ENCODE data around the gene COL16A1. TPM values are rescaled to one million over a fixed set of nuclear protein-coding genes. Genes with fewer than 3 reads are reported as not detected.

The COL16A1 gene
- total RNA-seq, 5 donors from 2014 or later (not counting 1 experiment from before 2014, with no cell fraction given) = 0.41 to 0.67 (median 0.59) TPM; not detected in 2

GRCh38 chr1:31749785-31750735 is 46.2 kb upstream of the COL16A1 start:
- Histone ChIP-seq H3K9me3 (no peaks in the 10 kb centered on the region), H3K36me3 (ENCODE audit: control insufficient read depth in 2 of 2, extremely low read depth in 1 of 2, insufficient read depth in 1 of 2, low read length in 1 of 2) (no peaks in the 10 kb centered on the region), H3K27ac (ENCODE audit: low read length) (no peak overlapping the region), H3K4me3 (ENCODE audit: control insufficient read depth in 1 of 2, extremely low read depth in 1 of 2, low read length in 1 of 2) (no peak overlapping the region), H3K4me1 (ENCODE audit: control insufficient read depth in 1 of 2, extremely low read depth in 1 of 2, insufficient read depth in 2 of 2, low read length in 2 of 2) (peaks cover 3 to 64% of the 10 kb centered on the region in 2 experiments), H3K27me3 (replicated peaks in 1 of 2; ENCODE audit: control insufficient read depth in 2 of 2, extremely low read depth in 1 of 2, insufficient read depth in 2 of 2, low read length in 1 of 2) (peaks cover 0 to 35% of the 10 kb centered on the region in 2 experiments)
- Mint-ChIP-seq H3K4me3 (no peak overlapping the region), H3K36me3 (no peaks in the 10 kb centered on the region), H3K9me3 (no peaks in the 10 kb centered on the region), H3K27me3 (peaks cover 3 to 4% of the 10 kb centered on the region in 2 donors), H3K27ac (no peak overlapping the region), H3K4me1 (peaks cover 24 to 53% (median 39%) of the 10 kb centered on the region in 3 donors)
- no peak for ATAC-seq (replicated peaks in 1 of 4)
- 97% methylated on average over 3 of the region's 7 CpGs for WGBS (ENCODE audit: insufficient coverage)
- DNase-seq = no peak
- CTCF ChIA-PET = interaction anchor here (0.5 to 1.2 kb wide), 5 partner anchors 10 to 783 kb away, joined by 3 to 9 read pairs (median 3); no protein-coding TSS in a partner anchor
- POLR2A ChIA-PET = no interaction called here

GRCh38 chr1:31748365-31748764 is 44.5 kb upstream of the COL16A1 start:
- POLR2A ChIA-PET = no interaction called here
- 81% methylated on average over 4 of the region's 4 CpGs for WGBS (ENCODE audit: insufficient coverage)

GRCh38 chr1:31747304-31747703 is 43.5 kb upstream of the COL16A1 start:
- Mint-ChIP-seq H3K36me3 (no peaks in the 10 kb centered on the region), H3K4me3 (peak overlapping the region in 1 of 3 donors; percentile 11), H3K4me1 (peaks cover 23 to 49% (median 32%) of the 10 kb centered on the region in 3 donors), H3K27ac (no peak overlapping the region), H3K9me3 (no peaks in the 10 kb centered on the region), H3K27me3 (peaks cover 3 to 4% of the 10 kb centered on the region in 2 donors)
- Histone ChIP-seq H3K4me1 (ENCODE audit: control insufficient read depth in 1 of 2, extremely low read depth in 1 of 2, insufficient read depth in 2 of 2, low read length in 2 of 2) (peaks cover 3 to 65% of the 10 kb centered on the region in 2 experiments), H3K36me3 (ENCODE audit: control insufficient read depth in 2 of 2, extremely low read depth in 1 of 2, insufficient read depth in 1 of 2, low read length in 1 of 2) (no peaks in the 10 kb centered on the region), H3K27me3 (replicated peaks in 1 of 2; ENCODE audit: control insufficient read depth in 2 of 2, extremely low read depth in 1 of 2, insufficient read depth in 2 of 2, low read length in 1 of 2) (peaks cover 0 to 35% of the 10 kb centered on the region in 2 experiments), H3K9me3 (no peaks in the 10 kb centered on the region), H3K4me3 (ENCODE audit: control insufficient read depth in 1 of 2, extremely low read depth in 1 of 2, low read length in 1 of 2) (no peak overlapping the region), H3K27ac (ENCODE audit: low read length) (no peak overlapping the region)
- DNase-seq = no peak
- no peak for ATAC-seq (replicated peaks in 1 of 4)
- 100% methylated on average over 1 of the region's 1 CpG for WGBS (ENCODE audit: insufficient coverage)
- POLR2A ChIA-PET = interaction anchor here in 1 of 2 donors (0.6 kb wide), 1 partner anchor 1542 kb away, joined by 3 read pairs; no protein-coding TSS in a partner anchor
- CTCF ChIA-PET = no interaction called here

More at GRCh38 chr1:31748365-31748764, 44.5 kb upstream of the COL16A1 start:
- DNase-seq (no peak), ATAC-seq (replicated peaks in 1 of 4) (no peak)
- H3K36me3 ChIP-seq (ENCODE audit: control insufficient read depth in 2 of 2, extremely low read depth in 1 of 2, insufficient read depth in 1 of 2, low read length in 1 of 2) = no peaks in the 10 kb centered on the region
- H3K27me3 ChIP-seq (replicated peaks in 1 of 2; ENCODE audit: control insufficient read depth in 2 of 2, extremely low read depth in 1 of 2, insufficient read depth in 2 of 2, low read length in 1 of 2) = peaks cover 0 to 38% of the 10 kb centered on the region in 2 experiments
- H3K27ac Mint-ChIP-seq = no peak overlapping the region
- H3K4me1 Mint-ChIP-seq = peaks cover 24 to 55% (median 37%) of the 10 kb centered on the region in 3 donors
- no peak overlapping the region for H3K4me3 Mint-ChIP-seq
- H3K9me3 Mint-ChIP-seq = no peaks in the 10 kb centered on the region
- H3K4me3 ChIP-seq (ENCODE audit: control insufficient read depth in 1 of 2, extremely low read depth in 1 of 2, low read length in 1 of 2) = no peak overlapping the region
- peaks cover 3 to 71% of the 10 kb centered on the region in 2 experiments for H3K4me1 ChIP-seq (ENCODE audit: control insufficient read depth in 1 of 2, extremely low read depth in 1 of 2, insufficient read depth in 2 of 2, low read length in 2 of 2)
- no peaks in the 10 kb centered on the region for H3K36me3 Mint-ChIP-seq
- H3K27ac ChIP-seq (ENCODE audit: low read length) = no peak overlapping the region
- H3K9me3 ChIP-seq = no peaks in the 10 kb centered on the region
- H3K27me3 Mint-ChIP-seq = peaks cover 3 to 4% of the 10 kb centered on the region in 2 donors
- CTCF ChIA-PET = no interaction called here

DNA sequence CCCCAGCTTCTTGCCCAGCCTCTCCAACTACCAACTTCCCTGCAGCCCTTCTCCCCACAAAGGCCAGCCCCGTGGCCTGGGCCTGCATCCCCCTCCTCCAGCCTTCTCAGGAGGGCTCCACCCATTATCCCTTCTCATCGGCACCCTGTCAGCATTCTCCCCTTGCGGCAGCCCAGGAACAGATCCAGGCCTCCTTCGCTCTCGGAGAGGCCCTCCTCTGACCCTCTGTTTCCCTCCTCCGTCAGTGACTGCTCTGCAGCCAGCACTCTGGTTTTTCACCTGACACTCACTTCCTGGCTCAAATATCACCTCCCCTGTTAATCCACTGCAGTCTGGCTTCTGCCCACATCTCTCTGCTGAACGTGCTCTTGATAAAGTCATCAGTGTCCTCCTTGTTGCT is 42.9 kb upstream of the COL16A1 start:
- H3K36me3 Mint-ChIP-seq = no peaks in the 10 kb centered on the region
- no peak overlapping the region for H3K27ac Mint-ChIP-seq
- H3K4me3 Mint-ChIP-seq = peak overlapping the region in 1 of 3 donors; percentile 11
- H3K36me3 ChIP-seq (ENCODE audit: control insufficient read depth in 2 of 2, extremely low read depth in 1 of 2, insufficient read depth in 1 of 2, low read length in 1 of 2) = no peaks in the 10 kb centered on the region
- DNase-seq = no peak
- peaks cover 3 to 59% of the 10 kb centered on the region in 2 experiments for H3K4me1 ChIP-seq (ENCODE audit: control insufficient read depth in 1 of 2, extremely low read depth in 1 of 2, insufficient read depth in 2 of 2, low read length in 2 of 2)
- POLR2A ChIA-PET = no interaction called here
- H3K27me3 ChIP-seq (replicated peaks in 1 of 2; ENCODE audit: control insufficient read depth in 2 of 2, extremely low read depth in 1 of 2, insufficient read depth in 2 of 2, low read length in 1 of 2) = peaks cover 0 to 29% of the 10 kb centered on the region in 2 experiments
- peaks cover 3 to 4% of the 10 kb centered on the region in 2 donors for H3K27me3 Mint-ChIP-seq
- H3K9me3 ChIP-seq = no peaks in the 10 kb centered on the region
- no peak overlapping the region for H3K27ac ChIP-seq (ENCODE audit: low read length)
- WGBS (ENCODE audit: insufficient coverage) = 60% methylated on average over 7 of the region's 7 CpGs
- peaks cover 16 to 42% (median 25%) of the 10 kb centered on the region in 3 donors for H3K4me1 Mint-ChIP-seq
- H3K9me3 Mint-ChIP-seq = no peaks in the 10 kb centered on the region
- no peak overlapping the region for H3K4me3 ChIP-seq (ENCODE audit: control insufficient read depth in 1 of 2, extremely low read depth in 1 of 2, low read length in 1 of 2)
- CTCF ChIA-PET = interaction anchor here in 1 of 2 donors (1.7 kb wide), 1 partner anchor 42 kb away, joined by 6 read pairs; no protein-coding TSS in a partner anchor
- no peak for ATAC-seq (replicated peaks in 1 of 4)

DNA sequence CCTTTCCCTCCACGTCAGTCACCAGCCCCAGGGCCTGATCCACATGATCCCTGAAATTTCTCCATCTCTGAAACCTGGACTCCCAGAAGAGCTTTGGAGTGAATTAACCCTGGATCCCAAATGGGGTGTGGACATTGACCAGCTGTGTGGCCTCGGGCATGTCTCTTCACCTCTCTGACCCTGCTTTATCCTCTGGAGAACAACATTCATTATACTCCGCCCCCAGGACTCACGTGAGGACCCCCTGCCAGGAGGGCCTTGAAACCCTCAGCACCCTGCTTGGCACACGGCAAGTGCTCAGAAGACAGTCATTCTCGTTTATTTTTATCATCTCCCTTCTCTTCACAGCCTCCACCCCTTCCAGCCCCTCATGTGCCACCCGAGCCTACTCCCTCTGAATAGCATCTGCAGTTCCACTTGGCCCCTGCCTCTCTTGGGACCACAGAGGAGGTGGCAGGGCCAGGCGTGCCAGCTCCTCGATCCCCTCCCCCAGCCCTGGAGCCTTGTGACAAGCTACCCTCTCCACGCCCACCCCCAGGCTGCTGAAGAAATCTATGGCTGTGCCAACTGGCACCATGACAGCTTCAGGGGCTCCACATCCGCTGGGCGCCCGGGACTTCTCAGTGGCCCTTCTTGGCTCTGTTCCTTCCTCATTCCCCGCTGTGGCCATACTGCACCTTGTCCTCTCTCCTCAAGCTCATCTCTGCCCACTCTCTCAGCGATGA is 42.3 kb upstream of the COL16A1 start:
- H3K36me3 ChIP-seq (ENCODE audit: control insufficient read depth in 2 of 2, extremely low read depth in 1 of 2, insufficient read depth in 1 of 2, low read length in 1 of 2) = no peaks in the 10 kb centered on the region
- H3K9me3 ChIP-seq = no peaks in the 10 kb centered on the region
- H3K27ac ChIP-seq (ENCODE audit: low read length) = no peak overlapping the region
- H3K27me3 Mint-ChIP-seq = peaks cover 3 to 4% of the 10 kb centered on the region in 2 donors
- peaks cover 0 to 29% of the 10 kb centered on the region in 2 experiments for H3K27me3 ChIP-seq (replicated peaks in 1 of 2; ENCODE audit: control insufficient read depth in 2 of 2, extremely low read depth in 1 of 2, insufficient read depth in 2 of 2, low read length in 1 of 2)
- H3K9me3 Mint-ChIP-seq = no peaks in the 10 kb centered on the region
- peaks cover under 1 to 55% of the 10 kb centered on the region in 2 experiments for H3K4me1 ChIP-seq (ENCODE audit: control insufficient read depth in 1 of 2, extremely low read depth in 1 of 2, insufficient read depth in 2 of 2, low read length in 2 of 2)
- no peak for ATAC-seq (replicated peaks in 1 of 4)
- H3K4me3 ChIP-seq (ENCODE audit: control insufficient read depth in 1 of 2, extremely low read depth in 1 of 2, low read length in 1 of 2) = no peak overlapping the region
- H3K27ac Mint-ChIP-seq = peak overlapping the region; percentile 28 to 39
- POLR2A ChIA-PET = no interaction called here
- H3K4me1 Mint-ChIP-seq = peaks cover 12 to 38% (median 20%) of the 10 kb centered on the region in 3 donors
- H3K4me3 Mint-ChIP-seq = peak overlapping the region in 1 of 3 donors; percentile 11
- CTCF ChIA-PET = interaction anchor here in 1 of 2 donors (1.2 to 1.7 kb wide), 2 partner anchors 43 to 82 kb away, joined by 3 to 6 read pairs; no protein-coding TSS in a partner anchor
- H3K36me3 Mint-ChIP-seq = no peaks in the 10 kb centered on the region
- DNase-seq = no peak
- 79% methylated on average over 13 of the region's 15 CpGs for WGBS (ENCODE audit: insufficient coverage)

Measured in T-cell (primary cell).